Posterior cingulate gyrus (tissue), 11 donors: ENCODE results near the gene PTGIR.

ENCODE experiments used
- DNase-seq, 10 donors: peaks; one replicate each; pipeline versions ENCODE4 v3.0.0 to v3.0.0-alpha.2; 2020 to 2021; ENCODE audit warnings: mixed read lengths in 3 of 10
- intact Hi-C: fragments of 100-400 bp; cut with DNase I; formaldehyde crosslinking; loops from one replicate; pipeline ENCODE4 v1.15.1; 2023

PTGIR gene

DNA sequence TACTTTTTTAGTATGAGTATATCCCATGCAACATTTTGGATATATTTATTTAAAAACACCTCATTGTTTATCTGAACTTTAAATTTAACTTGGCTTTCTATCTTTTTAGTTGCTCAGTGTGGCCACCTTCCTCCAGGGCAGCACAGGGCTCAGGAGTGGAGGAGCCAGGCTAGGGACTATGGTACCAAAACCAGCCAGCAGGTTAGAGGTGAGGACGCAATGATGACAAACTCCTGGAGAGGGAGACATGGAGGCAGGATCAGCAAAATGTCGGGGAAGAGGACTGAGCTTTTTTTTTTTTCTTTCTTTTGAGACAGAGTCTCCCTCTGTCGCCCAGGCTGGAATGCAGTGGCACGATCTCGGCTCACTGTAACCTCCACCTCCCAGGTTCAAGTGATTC, 53.4 kb downstream of the PTGIR start:
- intact Hi-C loops, result no loop called here
- no peak for DNase-seq
